Prostate gland (tissue), 2 donors: Measurements from ENCODE around the gene LRRC8E. TPM values are rescaled to one million over a fixed set of nuclear protein-coding genes. Genes with fewer than 3 reads are reported as not detected.

Source experiments
- DNase-seq: peaks from one replicate; pipeline ENCODE4 v3.0.0-alpha.2; 2019; ENCODE audit warnings: low spot score
- H3K27ac ChIP-seq, 2 donors: fragments of 200-600 bp; sonication (generic); 2 replicates each; pipeline ENCODE4 v1.5.1; 2017 to 2019
- H3K27me3 ChIP-seq: fragments of 200-600 bp; sonication (generic); replicated peaks from 2 replicates; pipeline ENCODE4 v1.5.1; 2019; ENCODE audit not compliant: insufficient read depth
- H3K36me3 ChIP-seq, 2 donors: fragments of 200-600 bp; sonication (generic); 1 replicate in 1 of 2; 2 replicates in 1 of 2; pipeline versions ENCODE4 v1.5.1 to v1.8.1; 2017 to 2019
- H3K4me1 ChIP-seq: fragments of 200-600 bp; sonication (generic); replicated peaks from 2 replicates; pipeline ENCODE4 v1.5.1; 2019
- H3K4me3 ChIP-seq, 2 donors: fragments of 200-600 bp; sonication (generic); 2 replicates each; pipeline ENCODE4 v1.5.1; 2017 to 2019
- H3K9me3 ChIP-seq: fragments of 200-600 bp; sonication (generic); 2 replicates; pipeline ENCODE4 v1.5.1; 2017
- POLR2A ChIP-seq: fragments of 450-650 bp; IDR thresholded peaks from one replicate; pipeline ENCODE4 v1.6.1; 2016; ENCODE audit warnings: antibody characterized with exemption, mild to moderate bottlenecking
- POLR2AphosphoS5 ChIP-seq: sonication (generic); formaldehyde crosslinking; IDR thresholded peaks from one replicate; pipeline ENCODE4 v1.6.1; 2017; ENCODE audit warnings: antibody characterized with exemption
- WGBS: methylation state at CpG from one replicate; pipeline ENCODE4 v1.1.5; 2018; 5-methylcytosine and 5-hydroxymethylcytosine counted together
- intact Hi-C: fragments of 100-400 bp; cut with DNase I; formaldehyde crosslinking; loops from one replicate; pipeline ENCODE4 v1.14.2; 2022
- total RNA-seq, 2 donors: library from RNA; depleted of rRNA; stranded (reverse); fragments of >200 nt; gene quantifications; one replicate each; pipeline ENCODE4 v1.1.0, GENCODE V29; 2016
- TF ChIP-seq, protein P1 (sequence below), 4 experiments: fragments of 200-600 bp in 2 of 4; fragments of 450-650 bp in 2 of 4; sonication (generic) in 2 of 4; IDR thresholded peaks; 1 replicate in 3 of 4; 2 replicates in 1 of 4; pipeline ENCODE4 v1.5.1; 2016 to 2019; ENCODE audit warnings: antibody characterized with exemption in 4 of 4, mild to moderate bottlenecking in 2 of 4, moderate library complexity in 2 of 4

Gene LRRC8E
- total RNA-seq, 2 donors from 2014 or later, result 4.8 to 11.7 TPM

- intact Hi-C loops, result no loop called here
- WGBS, result 90% methylated on average over 16 of the region's 20 CpGs
These were observed 42.7 kb upstream of the LRRC8E start for GRCh38 chr19:7845390-7846154.

DNA sequence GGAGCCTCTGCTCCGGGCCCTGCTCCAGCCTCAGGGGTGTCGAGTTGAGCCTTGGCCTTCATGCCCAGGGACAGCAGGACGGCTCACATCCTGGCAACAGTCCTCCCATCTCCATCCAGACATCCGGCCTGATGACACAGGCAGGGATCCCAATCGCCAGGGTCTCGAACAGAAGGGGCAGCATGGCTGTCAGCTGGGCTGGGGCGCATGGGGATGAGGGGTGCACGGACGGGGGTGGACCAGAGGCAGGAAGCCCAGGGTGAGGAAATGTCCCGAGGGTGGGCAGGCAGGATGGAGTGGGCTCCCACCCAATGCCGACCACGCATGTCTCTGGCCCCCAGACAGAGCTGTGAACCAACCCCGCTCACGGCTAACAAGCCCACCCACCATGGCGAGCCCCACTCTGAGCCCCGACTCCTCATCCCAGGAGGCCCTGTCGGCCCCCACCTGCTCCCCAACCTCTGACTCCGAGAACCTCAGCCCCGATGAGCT is 42.1 kb upstream of the LRRC8E start:
- H3K4me3 ChIP-seq, result no peak overlapping the region

More at GRCh38 chr19:7845390-7846154, 42.7 kb upstream of the LRRC8E start:
- no peaks in the 10 kb centered on the region for H3K4me1 ChIP-seq
- TF ChIP-seq POLR2AphosphoS5 (no peak), POLR2A (no peak)
- TF ChIP-seq, protein P1, sequence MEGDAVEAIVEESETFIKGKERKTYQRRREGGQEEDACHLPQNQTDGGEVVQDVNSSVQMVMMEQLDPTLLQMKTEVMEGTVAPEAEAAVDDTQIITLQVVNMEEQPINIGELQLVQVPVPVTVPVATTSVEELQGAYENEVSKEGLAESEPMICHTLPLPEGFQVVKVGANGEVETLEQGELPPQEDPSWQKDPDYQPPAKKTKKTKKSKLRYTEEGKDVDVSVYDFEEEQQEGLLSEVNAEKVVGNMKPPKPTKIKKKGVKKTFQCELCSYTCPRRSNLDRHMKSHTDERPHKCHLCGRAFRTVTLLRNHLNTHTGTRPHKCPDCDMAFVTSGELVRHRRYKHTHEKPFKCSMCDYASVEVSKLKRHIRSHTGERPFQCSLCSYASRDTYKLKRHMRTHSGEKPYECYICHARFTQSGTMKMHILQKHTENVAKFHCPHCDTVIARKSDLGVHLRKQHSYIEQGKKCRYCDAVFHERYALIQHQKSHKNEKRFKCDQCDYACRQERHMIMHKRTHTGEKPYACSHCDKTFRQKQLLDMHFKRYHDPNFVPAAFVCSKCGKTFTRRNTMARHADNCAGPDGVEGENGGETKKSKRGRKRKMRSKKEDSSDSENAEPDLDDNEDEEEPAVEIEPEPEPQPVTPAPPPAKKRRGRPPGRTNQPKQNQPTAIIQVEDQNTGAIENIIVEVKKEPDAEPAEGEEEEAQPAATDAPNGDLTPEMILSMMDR (IDR thresholded peaks at IDR 0.05), result no peak
- no peak overlapping the region for H3K4me3 ChIP-seq
- H3K9me3 ChIP-seq, result no peaks in the 10 kb centered on the region
- DNase-seq, result no peak
- no peaks in the 10 kb centered on the region for H3K36me3 ChIP-seq
- H3K27me3 ChIP-seq, result no peaks in the 10 kb centered on the region
- H3K27ac ChIP-seq, result no peak overlapping the region

DNA sequence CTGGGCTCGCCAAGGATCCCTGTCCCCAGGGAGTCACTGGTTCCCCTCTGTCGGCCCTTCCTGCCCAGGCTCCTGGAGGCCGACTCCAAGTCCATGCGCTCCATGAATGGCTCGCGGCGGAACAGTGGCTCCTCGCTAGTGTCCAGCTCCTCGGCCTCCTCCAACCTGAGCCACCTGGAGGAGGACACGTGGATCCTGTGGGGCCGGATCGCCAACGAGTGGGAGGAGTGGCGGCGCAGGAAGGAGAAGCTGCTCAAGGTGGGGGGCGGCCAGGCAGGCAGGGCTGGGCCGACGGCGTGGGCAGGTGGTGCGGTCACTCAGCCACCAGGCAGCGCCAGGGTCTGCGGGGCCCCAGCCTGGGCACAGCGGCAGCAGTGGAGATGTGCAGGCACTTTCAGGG is 40.6 kb upstream of the LRRC8E start:
- no peak for DNase-seq
- no peak for TF ChIP-seq POLR2A
- TF ChIP-seq, protein P1 (IDR thresholded peaks at IDR 0.05), result no peak
- TF ChIP-seq POLR2AphosphoS5, result no peak
- no peak overlapping the region for H3K27ac ChIP-seq
- H3K4me3 ChIP-seq, result no peak overlapping the region
- H3K36me3 ChIP-seq, result no peaks in the 10 kb centered on the region
- H3K9me3 ChIP-seq, result no peaks in the 10 kb centered on the region
- no peaks in the 10 kb centered on the region for H3K27me3 ChIP-seq
- 88% methylated on average over 23 of the region's 23 CpGs for WGBS
- H3K4me1 ChIP-seq, result no peaks in the 10 kb centered on the region
- intact Hi-C loops, result no loop called here

More for the DNA sequence above, 42.1 kb upstream of the LRRC8E start:
- Histone ChIP-seq H3K4me1 (no peaks in the 10 kb centered on the region), H3K36me3 (no peaks in the 10 kb centered on the region), H3K9me3 (no peaks in the 10 kb centered on the region), H3K27me3 (no peaks in the 10 kb centered on the region), H3K27ac (no peak overlapping the region)
- WGBS, result 96% methylated on average over 18 of the region's 19 CpGs
- DNase-seq, result no peak
- TF ChIP-seq, protein P1 (IDR thresholded peaks at IDR 0.05), result no peak
- no peak for TF ChIP-seq POLR2A
- no peak for TF ChIP-seq POLR2AphosphoS5
- intact Hi-C loops, result no loop called here

- H3K36me3 ChIP-seq, result no peaks in the 10 kb centered on the region
- intact Hi-C loops, result no loop called here
- WGBS, result 93% methylated on average over 34 of the region's 34 CpGs
- no peaks in the 10 kb centered on the region for H3K9me3 ChIP-seq
- no peak overlapping the region for H3K4me3 ChIP-seq
- H3K4me1 ChIP-seq, result no peaks in the 10 kb centered on the region
- DNase-seq, result no peak
- H3K27ac ChIP-seq, result no peak overlapping the region
- TF ChIP-seq POLR2AphosphoS5 (no peak), POLR2A (no peak)
- TF ChIP-seq, protein P1 (IDR thresholded peaks at IDR 0.05), result no peak
- no peaks in the 10 kb centered on the region for H3K27me3 ChIP-seq
These were observed 39.4 kb upstream of the LRRC8E start for GRCh38 chr19:7848779-7849457.
